DOHH2 (cell line): Measurements from ENCODE around the gene CLMN.

Experiments used
- CTCF ChIP-seq: fragments of 200-600 bp; sonication (generic); IDR thresholded peaks from one replicate; pipeline ENCODE4 v1.5.1; 2014; ENCODE audit warnings: antibody characterized with exemption, mild to moderate bottlenecking, low read depth, low read length; ENCODE audit not compliant: poor library complexity, severe bottlenecking
- EZH2phosphoT487 ChIP-seq: fragments of 200-600 bp; sonication (generic); IDR thresholded peaks from 2 replicates; pipeline ENCODE4 v1.6.1; 2017; ENCODE audit warnings: borderline replicate concordance, mild to moderate bottlenecking, antibody characterized with exemption, low read length, moderate library complexity, mixed read lengths

- TF ChIP-seq CTCF (no peak), EZH2phosphoT487 (no peak)
Measured at GRCh38 chr14:95163666-95164065, 156.0 kb downstream of the CLMN start.
